ENCODE measurements around the gene MICALL2.

The MICALL2 gene

DNA sequence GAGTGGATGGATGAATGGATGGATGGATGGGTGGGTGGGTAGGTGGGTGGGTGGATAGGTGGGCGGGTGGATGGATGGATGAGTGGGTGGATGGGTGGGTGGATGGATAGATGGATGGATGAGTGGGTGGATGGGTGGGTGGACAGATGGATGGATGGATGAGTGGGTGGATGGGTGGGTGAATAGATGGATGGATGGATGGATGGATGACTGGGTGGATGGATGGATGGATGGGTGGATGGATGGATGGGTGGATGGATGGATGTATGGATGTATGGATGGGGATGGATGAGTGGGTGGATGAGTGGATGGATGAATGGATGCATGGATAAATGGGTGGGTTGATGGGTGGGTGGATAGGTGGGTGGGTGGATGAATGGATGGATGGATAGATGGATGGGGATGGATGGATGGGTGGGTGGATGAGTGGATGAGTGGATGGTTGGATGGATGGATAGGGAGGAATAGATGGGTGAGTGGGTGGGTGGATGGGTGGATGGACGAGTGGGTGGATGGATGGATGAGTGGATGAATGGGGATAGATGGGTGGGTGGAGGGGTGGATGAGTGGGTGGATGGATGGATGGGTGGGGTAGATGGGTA, 43.8 kb downstream of the MICALL2 start:
- DNase-seq (ENCODE audit: low read depth in 2 of 2), result no peak

DNA sequence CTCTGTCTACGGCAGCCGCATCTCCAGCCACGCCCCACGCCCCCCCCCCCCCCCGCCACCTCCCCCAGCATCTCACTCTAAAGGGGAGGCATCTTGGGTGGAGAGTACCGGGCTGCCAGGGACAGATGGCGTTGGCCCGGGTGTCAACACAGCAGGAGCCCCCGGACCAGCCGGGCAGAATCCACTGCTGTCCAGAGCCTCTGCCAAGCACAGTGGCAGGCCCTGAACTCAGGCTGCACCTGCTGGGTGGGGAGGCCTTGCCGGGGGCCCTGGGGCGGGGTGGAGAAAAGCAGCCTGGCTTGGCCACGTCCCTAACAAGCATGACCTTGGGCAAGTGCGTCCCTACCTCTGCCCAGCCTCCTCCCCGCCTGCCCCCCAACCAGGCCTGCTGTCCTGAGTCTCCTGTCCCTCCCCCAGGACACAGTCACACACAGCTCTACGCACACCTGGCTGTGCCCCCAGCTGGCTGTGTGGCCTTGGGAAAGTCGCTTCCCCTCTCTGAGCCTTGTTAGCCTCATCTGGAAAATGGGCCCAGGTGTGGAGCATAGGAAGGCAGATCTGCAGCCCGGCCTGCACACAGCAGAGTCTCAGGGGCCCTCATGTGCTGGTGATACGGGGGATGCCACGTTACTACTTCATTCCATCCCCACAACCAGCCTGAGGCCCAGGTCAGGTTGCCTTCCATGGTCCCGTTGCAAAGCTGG, 45.2 kb downstream of the MICALL2 start:
- no peak for DNase-seq (ENCODE audit: low read depth in 2 of 2)

DNA sequence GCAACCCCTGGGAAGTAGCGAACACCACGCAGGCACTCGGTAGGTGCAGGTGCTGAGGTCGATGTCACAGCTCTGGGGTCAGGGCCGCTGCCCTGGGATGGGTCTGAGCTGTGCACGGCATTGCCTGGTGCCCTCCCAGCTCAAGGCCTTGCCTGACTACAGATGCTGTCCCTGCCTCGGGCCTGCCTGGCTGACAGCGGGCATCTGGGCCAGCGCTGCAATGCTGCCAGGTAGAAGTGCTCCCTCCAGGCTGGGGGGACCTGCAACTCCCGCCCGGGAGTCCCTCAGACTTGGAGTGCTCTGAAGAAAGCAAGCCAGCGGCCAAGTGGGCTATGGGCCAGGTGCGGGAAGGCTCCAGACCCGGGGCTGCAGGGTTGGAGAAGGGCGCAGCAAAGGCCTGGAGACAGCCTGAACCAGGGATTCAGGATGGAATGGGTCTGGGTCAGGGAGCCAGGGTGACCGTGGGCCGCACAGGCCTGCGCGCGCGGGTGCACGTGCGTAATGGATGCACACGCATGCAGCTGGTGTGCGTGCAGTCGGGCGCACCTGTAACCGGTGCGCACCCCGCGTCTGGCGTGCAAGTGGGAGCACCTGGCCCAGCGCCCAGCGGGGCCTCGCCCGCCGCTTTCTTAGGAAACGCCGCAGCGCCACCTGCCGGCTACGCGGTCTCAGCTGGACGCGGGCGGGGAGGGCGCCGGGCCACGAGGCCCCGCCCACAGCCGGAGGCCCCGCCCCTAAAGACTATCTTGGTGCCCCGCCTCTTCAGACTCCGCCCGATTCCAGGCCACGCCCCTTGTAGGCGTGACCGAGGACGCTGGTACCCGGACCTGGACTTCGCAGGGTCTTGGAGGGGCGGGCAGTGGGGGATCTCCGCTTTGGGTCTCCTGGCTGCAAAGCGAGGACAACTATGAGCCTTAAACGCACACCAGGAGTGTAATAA, 46.7 kb downstream of the MICALL2 start:
- peak; percentile 65 to 71 for DNase-seq (ENCODE audit: low read depth in 2 of 2)

DNA sequence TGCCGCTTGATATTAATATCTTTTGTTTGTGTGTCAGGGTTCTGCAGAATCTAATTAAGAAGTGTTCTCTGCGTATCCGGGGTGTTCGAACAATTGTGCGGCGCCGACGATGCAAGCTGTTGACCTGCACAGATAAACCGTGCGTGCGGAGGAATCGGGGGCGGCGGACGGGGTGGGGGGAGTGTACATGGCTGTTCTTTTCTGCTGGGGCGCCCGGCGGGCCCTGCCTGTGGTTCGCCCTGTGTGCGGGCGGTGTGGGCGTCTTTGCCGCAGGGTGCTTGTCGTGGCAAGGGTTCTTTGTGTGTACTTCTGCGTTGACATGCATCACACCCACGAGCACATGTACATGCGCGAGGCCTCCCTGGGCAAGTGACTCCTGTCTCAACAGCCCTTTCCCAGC, 47.9 kb downstream of the MICALL2 start:
- no peak for DNase-seq (ENCODE audit: low read depth in 2 of 2)

DNA sequence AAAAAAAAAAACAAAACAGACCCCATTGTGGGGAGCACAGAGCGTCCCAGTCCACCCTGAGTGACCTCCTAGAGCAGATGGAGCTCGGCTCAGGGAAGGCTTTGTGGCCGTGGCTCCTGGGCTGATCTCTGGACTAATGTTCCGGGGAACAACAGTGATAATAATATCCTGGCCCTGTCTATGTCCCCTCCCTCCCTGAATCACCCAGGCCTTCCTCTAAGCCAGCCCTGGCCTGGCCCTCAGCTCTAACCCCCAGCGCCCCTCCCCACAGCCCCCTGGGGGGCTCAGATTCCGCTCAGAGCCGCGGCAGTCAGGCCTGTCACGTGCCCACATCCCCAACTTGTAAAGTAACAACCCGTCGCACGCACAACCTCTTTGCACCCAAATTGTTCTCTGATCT, 48.3 kb downstream of the MICALL2 start:
- no peak for DNase-seq (ENCODE audit: low read depth in 2 of 2)

DNA sequence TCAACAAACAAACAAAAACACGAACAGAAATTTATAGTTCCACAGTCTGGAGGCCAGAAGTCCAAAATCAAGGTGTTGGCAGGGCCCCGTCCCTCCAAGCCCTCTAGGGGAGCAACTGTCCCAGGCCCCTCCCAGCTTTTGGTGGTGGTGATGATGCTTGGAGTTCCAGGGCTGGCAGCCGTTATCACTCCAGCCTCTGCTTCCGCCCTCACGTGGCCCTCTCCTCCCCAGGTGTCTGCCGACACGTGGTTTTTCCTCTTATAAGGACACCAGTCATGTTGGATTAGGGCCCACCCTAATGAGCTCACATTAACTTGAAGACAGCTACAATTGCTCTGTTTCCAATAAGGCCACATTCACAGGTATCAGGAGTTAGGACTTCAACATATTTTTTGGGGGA, 49.7 kb downstream of the MICALL2 start:
- no peak for DNase-seq (ENCODE audit: low read depth in 2 of 2)

DNA sequence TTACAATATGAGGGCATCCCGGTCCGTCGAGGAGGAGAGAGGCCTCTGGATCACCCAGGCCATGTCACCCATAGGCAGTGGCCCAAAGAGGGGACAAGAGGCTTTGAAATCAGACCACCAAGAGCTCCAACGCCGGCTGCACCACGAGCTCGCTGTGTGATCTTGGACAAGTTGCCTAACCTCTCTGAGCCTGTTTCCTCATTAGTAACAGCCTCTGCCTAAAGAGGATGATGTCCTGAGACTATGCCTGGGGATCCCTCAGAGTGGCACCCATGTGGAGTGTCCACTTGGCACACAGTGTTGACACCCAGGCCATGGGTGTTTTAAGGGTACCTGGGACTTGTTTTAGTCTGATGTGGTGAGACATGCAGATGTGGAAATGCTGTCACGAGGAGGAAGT, 50.8 kb downstream of the MICALL2 start:
- no peak for DNase-seq (ENCODE audit: low read depth in 2 of 2)

DNA sequence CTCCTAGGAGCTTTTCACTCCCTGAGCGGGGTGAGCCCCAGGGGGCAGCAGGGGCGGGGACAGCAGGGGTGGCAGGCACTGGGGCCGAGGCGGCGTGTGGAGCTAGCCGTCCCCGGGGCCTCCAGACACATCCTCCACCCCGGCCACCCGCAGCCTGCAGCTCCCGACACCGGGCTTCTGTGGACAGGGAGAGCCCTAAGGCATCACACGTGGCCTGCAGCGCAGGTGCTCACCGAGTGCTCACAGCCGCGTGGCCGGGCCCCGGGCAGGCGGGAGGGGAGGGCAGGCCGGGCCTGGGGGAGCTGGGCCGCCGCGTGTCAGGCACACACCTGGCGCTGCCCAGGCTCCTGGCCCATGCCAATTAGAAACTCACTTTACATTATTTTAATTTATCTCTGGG, 51.4 kb downstream of the MICALL2 start:
- no peak for DNase-seq (ENCODE audit: low read depth in 2 of 2)

DNA sequence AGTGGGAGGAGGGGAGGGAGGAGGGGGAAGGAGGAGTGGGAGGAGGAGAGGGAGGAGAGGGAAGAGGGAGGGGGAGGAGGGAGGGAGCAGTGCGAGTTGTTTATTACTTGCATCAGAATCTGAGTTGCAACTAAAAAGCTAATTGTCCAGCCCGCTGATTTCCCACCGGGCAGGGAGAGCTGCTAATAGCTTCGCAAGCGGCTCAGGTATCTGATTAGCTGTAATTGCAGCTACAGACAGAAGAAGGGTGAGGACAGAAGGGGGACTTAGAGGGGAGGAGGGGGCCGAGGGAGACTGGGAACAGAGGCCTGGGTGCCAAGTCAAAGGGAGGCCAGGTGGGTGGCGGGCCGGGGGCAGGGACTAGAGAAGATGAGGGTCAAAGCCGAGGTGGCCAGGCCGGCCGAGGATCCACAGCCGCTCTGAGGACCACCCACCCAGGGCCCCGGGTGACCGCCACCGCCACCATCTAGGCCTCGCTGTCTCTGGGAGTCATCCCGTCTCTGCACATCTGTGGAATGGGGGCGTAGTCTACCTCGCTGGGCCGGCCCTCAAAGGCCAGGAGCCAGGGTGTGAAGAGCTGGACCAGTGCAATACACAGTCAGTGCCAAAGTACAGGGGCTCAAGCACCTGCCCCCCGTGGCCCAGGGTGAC, 54.2 kb downstream of the MICALL2 start:
- DNase-seq (ENCODE audit: low read depth in 2 of 2), result no peak

DNA sequence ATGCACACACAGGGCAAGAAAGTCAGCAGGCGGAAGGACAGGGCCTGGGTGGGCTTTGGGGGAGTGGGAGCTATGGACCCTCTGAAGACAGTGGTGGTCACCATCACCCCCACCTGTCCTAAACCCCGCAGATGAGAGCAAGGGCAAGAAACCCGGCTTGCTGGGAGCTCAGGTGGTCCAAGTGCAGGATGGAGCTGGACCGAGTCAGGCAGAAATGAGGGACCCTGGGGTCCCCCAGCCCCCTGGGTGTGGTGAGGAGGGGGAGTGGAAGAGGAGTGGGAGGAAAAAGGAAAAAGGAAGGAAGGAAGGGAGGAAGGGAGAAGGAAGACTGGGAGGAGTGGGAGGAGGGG, 54.8 kb downstream of the MICALL2 start:
- DNase-seq (ENCODE audit: low read depth in 2 of 2), result no peak

DNA sequence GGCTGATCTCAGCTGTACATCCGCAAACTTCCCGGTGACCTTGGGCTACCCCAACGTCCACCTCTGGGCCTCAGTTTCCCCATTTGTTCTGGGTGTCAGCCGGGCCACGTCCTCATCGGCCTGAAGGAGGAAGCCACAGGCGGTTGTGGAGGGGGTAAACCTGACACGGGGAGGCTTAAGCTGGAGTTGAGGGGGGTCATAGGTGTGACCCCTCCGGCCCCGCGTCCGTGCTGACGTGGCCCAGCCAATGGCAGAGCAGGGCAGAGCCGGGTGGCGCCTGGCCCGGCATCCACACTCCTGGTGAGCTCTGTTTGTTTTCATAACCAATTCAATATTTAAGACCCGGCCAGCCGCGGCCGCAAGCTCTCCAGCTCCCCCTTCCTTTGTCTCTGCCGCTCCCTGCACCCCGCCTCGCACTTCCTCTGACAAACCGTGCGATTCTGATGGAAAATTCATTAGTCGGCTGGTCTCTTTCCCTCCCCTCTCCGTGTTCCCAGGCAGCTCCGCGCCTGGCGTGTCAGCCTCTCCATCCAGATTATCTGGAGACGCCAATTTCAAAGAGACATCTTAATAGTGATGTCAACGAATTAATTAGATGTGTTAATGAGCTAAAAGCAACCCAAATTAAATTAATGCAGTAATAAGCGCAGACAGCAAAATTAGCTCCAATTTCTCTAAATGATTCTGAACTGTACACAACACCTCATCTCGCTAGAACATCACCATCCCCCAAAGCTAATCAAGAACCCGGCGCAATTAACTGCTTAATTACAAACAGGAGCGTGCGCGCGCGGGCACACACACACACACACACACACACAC, 55.4 kb downstream of the MICALL2 start:
- DNase-seq (ENCODE audit: low read depth in 2 of 2), result no peak

DNA sequence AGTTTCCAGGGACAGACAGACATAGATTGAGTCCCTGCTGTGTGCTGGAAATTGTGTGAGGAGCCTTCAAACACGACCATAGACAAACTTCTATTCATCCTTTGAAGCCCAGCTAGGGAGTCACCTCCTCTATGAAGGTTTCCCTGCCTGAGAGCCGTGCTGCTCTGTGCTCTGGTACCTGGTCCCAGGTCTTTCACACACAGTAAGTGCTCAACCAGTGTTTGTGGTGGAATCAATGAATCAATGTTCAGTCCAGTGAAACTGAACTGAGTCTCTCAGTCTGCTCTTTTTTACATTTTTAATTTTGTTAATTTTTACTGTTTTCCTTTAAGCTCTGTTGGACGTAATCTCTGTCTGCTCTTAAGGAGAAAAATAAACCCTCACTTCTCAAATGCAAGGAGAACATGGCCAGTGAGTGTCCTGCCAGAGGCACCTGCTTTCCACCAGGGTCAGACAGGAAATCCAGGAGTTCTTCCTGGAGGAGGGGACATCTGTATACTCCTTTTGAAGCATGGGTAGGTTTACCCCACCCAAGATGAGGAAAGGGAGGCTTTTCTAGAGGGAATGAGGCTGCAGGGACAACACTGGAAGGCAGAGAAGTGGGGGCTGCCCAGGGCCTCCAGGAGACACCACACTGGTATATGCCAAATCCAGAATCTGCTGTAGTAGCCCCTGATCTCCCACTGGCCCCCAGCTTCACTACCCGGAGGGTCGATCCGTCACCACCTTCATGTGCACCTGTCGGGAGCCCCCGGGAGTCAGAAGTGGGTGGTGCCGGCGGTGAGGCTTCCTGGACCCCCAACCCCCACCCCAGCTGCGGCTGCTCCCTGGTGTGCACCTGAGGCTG, 56.3 kb downstream of the MICALL2 start:
- no peak for DNase-seq (ENCODE audit: low read depth in 2 of 2)

DNA sequence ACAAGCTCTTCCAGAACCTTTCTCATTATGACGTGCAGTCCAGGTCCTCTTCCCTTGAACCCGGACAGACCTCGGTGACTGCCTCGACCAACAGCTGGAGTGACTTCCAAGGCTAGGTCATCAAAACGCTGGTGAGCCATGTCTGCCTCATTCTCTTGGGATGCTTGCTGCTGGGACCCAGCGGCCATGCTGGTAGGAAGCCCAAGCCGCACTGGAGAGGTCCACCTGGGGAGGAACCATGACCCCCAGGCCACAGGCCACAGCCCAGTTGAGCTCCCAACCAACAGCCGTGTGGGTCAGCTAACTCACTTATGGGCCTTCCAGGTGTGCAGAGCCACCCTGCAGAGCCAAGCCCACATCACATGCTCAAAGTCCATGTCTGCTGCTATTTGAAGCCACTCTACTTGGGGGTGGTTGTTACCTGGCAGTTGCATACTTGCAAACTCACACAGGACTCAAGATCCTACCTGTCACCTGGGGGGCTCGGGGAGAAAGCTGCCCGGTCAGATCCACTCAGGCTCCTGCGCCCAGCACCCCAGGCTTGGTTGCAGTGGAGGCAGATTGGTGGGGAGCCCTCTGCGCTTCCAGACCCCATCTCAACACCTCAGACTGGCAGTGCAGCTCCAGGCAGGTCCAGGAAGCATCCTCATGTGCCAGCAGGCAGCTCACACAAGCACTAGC, 57.0 kb downstream of the MICALL2 start:
- DNase-seq (ENCODE audit: low read depth in 2 of 2), result no peak

DNA sequence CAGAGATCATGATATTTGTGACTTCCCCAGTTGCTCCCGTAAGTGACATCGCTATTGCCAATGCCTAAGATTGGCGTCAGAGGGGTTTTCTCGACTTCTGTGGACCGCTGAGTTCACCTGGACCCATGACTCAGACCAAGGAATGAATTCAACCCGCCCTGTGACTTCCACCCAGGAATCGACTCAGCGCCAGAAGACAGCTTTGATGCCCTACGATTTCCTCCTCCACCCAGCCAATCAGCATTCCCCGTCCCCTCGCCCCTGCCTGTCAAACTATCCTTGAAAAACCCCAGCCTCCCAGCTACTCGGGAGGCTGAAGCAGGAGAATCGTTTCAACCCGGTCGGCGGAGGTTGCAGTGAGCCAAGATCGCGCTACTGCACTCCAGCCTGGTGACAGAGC, 58.3 kb downstream of the MICALL2 start:
- no peak for DNase-seq (ENCODE audit: low read depth in 2 of 2)

DNA sequence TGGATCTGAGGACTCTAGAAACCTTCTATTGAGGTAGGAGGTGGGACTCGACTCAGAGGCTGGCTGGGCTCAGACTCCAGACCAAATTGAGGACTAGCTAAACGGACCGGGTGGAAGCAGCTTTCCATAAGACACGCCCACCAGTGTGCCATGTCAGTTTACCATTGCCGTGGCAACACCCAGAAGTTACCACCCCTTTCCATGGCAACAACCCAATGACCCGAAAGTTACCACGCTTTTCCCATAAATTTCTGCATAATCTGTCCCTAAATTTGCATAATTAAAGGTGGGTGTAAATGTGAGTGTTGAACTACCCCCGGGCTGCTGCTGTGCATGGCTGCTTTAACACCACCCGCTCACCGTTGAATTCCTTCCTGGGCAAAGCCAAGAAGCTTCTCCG, 58.9 kb downstream of the MICALL2 start:
- no peak for DNase-seq (ENCODE audit: low read depth in 2 of 2)

DNA sequence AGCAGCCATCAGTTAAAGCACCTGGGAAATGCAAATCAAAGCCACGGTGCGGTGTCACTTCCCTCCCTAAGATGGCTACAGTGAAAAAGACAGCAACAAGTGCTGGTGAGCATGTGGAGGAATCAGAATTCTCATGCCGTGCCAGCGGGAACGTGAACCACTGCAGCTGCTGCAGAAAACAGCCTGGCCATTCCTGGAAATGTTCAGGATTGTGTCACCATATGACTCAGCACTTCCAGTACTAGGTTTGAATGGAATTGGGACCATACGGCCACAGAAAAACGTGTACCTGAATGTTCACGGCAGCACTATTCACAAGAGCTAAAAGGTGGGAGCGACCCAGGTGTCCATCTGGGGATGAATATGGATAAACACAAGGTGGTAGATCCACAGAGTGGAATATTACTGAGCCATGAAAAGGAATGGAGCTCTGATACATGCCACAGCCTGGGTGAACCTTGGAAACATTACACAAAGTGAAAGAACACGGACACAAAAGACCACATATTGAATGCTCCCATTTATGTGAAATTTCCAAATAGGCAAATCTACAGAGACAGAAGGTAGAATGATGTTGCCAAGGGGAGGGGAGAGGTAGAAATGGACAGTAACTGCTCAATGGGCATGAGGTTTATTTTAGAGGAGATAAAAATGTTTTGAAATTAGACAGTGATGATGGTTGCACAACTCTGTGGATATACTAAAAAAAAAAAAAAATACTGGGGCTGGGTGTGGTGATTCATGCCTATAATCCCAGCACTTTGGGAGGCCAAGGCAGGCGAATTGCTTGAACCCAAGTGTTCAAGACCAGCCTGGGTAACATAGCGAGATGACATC, 61.6 kb downstream of the MICALL2 start:
- DNase-seq (ENCODE audit: low read depth in 2 of 2), result no peak

DNA sequence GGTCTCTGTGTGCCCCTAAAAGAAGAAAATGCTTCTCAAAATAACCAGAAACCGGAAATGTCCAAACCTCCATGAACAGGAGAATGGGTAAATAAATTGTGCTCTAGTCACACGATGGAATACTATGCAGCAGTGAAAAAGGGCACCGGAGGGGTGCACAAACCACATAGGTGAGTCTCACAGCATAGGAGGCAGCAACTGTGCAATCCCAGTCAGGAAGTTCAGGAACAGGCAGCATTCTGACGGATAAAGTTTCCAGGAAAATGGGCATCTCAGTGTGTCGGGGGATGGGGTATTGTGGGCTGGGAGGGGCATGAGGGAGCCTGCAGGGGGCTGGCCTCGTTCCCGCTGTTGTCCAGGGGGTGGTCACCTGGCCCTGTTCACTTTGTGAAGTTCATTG, 63.1 kb downstream of the MICALL2 start:
- DNase-seq (ENCODE audit: low read depth in 2 of 2), result no peak

DNA sequence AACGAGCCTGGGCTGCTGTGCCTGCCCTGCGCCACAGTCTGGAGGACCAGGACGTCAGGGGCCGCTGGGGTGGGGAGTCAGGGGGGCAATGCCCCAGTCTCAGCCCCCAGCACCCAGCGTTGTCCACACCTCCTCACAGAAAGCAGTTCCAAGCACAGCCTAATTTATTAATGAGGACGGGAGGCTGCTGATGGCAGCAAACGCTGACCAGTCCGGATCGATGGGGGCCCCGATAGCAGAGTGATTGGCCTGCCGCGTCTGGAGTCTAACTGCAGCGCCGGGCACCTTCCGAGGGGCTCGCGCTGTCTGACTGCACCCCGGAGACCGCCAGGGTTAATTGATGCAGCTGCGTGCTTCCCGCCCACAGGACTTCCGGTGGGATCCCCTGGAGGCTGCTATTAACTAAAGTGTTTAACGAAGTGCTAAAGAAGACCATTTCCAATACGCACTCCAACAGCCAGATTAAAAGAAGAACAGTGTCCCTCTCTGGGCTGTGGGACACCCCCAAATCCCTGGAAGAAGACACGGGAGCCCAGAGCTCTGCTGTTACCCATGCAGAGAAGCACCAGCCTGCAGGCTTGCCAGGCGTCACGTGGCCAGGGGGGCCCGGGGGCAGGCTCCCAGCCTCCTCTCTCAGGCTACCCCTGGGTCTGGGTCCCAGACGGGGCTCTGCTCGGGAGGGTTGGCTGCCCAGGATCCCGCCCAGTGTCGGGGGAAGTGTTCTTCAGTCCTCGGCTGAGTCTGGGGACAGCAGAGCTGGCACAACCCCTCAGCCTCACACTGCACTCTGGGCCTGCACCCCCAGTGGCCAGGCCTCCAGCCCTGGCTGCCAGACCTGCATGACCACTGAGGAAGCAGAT, 63.8 kb downstream of the MICALL2 start:
- no peak for DNase-seq (ENCODE audit: low read depth in 2 of 2)
